Measurements from ENCODE around the gene CD28.
"Not testable (repeated sequence)": the region's sequence is repeated elsewhere in the genome, so short reads cannot be mapped to it uniquely, and the experiment has no call there.

The CD28 gene

DNA sequence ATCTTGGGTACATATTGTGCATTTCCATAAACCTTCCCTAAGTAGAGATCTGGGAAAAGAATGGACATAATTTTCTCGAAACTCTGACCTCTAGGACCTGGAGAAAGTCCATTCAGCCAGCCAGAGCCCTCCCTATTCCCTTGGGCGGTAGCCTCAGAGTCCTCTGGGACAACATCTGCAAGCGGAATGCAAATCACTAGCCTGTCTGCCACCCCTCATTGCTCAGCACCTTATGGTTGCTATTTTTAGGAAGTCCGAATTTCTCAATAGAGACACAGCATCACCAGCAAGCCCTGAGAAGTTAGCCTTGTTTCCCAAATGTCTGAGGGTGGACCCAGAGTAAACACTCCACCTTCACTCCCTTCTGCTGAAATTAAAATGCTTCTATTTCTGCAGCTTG is 17.6 kb upstream of the CD28 start:
- no peak for DNase-seq

DNA sequence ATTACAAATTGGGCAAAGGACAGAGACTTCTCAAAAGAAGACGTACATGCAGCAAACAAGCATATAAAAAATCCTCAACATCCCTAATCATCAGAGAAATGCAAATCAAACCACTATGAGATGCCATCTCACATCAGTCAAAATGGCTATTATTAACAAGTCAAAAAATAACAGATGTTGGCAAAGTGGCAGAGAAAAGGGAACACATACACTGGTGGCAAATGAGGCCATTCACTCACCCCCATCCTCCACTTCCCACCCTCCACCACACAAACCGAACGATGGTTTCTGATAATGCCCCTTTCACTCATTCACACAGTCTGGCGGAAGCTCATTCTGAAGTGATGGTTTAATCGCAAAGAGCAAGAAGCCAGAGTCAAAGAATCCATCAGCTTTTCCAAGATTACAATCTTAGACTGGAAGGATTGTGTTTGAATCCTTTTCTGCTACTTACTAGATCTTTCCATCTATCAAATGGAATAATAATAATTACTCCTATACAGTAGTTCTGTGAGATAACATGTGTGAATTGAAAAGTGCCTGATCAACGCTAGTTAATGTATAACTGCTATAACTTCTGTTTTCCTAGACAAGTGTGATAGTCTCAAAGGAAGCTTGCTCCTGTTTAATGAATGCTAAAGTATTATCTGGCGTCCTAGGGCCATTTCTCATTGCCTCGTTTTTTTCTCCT is 16.9 kb upstream of the CD28 start:
- DNase-seq = no peak

DNA sequence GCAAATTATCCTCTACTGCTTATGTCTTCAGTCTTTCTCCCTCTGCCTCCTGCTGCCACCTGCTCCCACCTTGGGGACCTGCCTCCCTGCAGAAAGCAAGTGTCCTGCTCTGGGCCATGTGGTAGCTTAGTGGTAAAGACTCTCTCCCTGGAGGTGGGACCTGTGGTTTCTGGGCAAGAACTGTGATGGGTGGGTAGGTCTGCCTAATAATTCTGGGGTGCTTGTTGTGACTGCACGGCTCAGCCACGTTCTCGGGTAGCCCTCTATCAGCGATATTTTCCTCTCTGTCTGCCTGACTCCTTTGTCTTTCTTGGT is 16.4 kb upstream of the CD28 start:
- no peak for DNase-seq

DNA sequence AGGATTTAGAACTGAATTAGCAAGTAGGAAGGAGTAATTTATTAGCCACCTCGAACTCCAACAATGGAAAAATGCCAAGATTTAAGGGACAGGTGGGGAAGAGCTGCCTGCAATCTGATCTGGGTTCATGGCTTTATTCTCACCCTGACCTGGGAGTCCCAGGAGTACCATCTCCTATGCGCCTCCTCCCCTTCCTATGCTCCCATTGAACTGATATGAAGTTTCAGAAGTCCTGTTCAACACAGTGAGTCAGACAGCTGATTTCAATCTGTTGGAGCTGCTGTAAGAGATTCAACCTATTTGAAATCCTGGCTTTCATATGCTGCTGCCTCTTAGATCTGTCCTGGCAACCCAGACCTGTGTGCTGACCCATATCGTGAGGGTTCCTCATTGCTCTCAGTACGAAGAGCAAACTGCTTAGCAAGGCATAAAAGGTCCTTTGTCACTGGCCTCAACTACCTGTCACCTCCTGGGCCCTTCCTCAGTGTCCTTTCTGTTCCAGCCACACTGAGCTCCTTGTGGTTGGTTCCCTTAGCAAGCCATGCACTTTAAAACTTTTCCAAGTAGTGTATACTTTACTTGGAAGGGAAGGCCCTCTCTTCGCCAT is 15.9 kb upstream of the CD28 start:
- no peak for DNase-seq

DNA sequence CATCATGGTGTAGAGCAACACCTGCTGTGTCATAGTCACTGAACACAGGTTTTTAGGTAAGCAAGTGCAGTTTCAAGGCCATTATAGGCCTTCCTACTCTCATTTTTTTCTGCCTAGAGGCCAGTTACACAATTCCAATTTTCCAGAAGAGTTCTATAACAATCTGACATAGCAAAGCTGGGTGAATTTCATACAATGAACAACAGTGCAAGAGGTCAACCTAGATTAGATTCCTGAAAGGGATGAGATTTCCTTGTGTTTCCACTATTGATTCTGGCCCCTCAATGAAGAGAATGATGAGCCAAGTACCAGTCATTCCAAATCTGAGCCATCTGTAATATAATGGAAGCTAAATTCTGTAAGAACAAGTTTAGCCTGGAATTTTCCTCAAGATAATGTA is 15.3 kb upstream of the CD28 start:
- no peak for DNase-seq

DNA sequence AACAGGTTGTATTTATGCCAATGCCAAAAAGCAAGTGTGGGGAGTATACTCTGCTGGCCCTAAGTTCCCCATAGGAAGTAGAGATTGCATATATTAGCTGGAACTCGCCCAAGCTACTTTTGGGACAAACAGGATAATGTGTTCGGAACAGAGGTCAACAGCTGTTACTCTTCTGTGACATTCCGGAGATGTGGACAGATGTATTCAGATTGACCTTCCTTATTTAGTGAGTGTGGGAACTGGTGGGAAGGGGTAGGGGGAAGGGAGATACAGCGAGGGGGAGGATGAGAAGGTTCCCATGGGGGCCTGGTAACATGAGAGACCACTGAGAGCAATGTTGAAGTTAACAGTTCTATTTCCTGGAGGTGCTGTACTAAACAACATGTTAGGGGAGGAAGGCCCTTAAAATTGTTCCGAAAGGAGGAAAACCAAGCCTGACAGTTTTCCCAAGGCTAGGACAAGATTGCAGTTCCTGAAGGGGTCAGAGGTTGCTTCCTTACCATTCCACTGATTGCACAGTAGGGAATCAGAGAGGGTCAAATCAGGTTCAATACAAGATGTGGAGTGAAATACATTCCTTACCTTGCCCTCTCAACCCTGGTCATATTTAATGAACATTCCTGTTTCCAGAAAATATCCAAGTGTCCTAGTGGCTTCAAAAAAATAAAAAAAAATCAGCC is 14.3 kb upstream of the CD28 start:
- no peak for DNase-seq

DNA sequence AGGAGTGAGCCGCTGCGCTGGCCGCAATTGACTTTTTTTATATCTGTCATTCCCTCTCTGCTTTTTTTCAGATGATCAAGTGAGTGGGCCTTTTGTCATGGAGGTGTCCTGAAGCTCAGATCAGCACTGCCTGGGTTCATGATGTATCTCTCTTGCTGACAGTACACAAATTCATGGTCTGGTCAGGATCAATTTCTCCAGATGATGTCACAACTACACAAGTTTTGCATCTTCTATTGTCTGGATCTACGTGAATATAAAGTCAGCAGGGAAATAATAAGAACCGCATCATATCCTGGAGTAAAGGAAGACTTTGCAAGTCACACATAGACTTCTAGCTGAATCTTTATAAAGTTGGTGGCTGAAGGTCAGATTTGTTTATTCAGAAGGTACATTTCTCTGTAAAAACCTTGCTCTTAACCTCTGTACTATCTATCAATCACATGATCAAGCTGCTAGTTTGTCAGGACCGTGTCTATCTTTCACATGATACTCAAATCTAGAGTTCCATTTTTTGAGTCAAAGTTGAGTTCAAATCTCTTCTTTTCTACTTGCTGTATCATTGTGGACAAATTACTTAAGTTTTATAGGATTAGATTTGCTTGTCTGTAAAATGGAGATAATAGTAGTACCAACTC is 13.1 kb upstream of the CD28 start:
- no peak for DNase-seq

DNA sequence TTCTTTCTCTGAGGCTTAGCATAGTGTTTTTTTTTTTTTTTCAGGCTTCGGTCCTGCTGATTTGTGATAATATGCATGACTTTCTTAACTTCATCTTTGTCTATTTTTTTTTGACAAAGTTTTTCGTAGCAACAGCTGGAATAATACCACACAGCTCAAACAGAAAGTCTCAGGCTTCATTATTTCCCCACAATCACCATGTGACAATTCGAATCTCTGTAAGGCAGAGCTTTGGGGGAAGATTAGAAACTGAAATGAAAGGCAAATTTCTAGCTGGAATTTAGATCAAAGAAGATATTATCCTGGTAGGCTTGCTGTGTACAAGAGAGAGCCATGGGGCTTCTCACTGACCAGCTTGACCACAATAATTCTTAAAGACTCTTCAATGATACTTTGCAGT is 12.2 kb upstream of the CD28 start:
- DNase-seq = no peak

DNA sequence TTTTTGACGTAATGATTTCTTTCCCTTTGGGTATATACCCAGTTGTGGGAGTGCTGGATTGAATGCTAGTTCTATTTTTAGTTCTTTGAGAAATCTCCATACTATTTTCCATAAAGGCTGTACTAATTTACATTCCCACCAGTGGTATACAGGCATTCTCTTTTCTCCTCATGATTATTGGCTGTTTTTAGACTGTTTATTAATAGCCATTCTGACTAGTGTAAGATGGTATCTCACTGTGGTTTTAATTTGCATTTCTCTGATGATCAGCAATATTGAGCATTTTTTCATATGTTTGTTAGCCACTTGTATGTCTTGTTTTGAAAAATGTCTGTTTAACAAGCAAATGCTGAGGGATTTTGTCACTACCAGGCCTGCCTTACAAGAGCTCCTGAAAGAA is 9.2 kb upstream of the CD28 start:
- DNase-seq = no peak

DNA sequence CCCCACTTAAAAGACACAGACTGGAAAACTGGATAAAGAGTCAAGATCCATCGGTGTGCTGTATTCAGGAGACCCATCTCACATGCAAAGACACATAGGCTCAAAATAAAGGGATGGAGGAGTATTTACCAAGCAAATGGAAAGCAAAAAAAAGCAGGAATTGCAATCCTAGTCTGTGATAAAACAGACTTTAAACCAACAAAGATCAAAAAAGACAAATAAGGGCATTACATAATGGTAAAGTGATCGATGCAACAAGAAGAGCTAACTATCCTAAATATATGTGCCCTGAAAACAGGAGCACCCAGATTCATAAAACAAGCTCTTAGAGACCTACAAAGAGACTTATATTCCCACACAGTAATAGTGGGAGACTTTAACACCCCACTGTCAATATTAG is 8.7 kb upstream of the CD28 start:
- DNase-seq = not testable (repeated sequence)

DNA sequence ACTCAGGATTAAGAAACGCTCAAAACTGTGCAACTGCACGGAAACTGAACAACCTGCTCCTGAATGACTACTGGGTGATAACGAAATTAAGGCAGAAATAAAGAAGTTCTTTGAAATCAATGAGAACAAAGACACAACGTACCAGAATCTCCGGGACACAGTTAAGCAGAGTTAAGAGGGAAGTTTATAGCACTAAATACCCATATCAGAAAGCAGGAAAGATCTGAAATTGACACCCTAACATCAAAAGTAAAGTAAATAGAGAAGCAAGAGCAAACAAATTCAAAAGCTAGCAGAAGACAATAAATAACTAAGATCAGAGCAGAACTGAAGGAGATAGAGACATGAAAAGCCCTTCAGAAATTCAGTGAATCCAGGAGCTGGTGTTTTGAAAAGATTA is 8.0 kb upstream of the CD28 start:
- not testable (repeated sequence) for DNase-seq

DNA sequence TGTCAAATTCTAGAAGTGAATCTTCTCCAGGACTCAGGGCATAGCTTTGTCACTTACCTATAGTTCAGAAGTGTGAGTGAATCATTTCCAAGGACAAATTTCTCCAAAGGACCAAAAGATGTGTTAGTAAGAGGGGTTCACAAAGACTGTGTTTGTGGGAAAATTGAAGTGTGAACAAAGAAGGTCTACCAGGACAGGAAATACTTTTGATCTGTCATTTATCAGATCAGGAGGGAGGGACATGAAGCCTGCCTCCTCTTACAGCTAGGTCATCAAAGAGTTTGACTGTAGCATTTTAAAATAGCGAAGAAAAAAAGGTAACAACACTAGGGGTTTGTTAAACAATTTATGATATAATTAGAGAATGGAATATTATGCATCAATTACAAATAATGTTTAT is 2.0 kb upstream of the CD28 start:
- DNase-seq = no peak

DNA sequence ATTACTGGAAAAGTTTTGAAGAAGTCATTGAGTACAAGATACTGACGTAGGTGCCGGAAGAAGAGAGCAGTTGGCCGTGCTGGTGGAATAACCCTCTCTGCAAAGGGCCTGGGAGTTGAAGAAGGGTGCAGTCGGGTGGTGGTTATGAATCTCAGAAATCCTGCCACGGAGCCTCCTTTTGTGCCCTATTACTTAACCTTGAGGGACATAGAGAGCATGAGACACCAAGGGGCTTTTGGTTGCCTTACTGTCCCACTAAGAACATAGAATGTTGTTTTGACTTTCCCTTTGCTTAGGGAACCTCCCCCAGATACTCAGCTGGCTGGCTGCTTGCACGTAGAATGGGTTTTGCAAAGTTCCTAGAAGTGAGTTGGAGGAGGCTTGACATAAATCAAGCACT is 1.3 kb upstream of the CD28 start:
- DNase-seq = peak in 1 of 2 experiments; percentile 63

DNA sequence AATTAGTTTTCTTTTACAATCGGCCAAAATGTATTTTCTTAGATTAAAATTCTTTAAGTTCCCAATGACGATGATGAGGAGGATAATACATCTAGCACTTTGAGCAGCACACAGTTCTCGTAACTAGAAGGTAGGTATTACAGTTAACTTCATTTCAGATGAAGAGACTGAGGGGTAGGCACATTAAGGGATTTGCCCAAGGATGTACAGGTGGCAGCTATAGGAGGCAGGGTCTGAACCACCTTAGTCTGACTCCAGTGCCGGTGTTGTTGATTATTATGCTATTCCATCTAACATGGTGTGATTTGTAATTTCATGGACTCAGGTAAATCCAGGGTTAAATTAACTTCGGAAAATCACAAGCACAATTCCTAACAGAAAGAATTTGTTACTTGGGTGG is 1.1 kb downstream of the CD28 start:
- no peak for DNase-seq

DNA sequence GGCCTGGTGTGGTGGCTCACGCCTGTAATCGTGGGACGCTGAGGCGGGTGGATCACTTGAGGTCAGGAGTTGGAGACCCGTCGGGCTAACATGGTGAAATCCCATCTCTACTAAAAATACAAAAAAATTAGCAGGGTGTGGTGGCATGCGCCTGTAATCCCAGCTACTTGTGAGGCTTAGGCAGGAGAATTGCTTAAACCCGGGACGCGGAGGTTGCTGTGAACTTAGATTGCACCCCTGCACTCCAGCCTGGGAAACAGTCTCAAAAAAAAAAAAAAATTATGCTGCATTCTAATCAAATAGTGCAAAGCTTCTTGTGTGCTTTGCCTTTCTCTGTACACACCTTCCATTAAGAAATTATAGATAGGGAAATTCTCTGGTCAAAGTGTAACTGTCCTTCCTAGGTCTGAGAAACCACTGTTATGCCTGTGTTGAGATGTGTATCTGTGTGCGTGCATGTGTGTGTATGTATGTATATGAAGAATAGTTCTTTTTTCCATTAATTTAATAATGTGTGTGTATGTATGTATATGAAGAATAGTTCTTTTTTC is 2.5 kb downstream of the CD28 start:
- DNase-seq = peak in 1 of 2 experiments; percentile 48

DNA sequence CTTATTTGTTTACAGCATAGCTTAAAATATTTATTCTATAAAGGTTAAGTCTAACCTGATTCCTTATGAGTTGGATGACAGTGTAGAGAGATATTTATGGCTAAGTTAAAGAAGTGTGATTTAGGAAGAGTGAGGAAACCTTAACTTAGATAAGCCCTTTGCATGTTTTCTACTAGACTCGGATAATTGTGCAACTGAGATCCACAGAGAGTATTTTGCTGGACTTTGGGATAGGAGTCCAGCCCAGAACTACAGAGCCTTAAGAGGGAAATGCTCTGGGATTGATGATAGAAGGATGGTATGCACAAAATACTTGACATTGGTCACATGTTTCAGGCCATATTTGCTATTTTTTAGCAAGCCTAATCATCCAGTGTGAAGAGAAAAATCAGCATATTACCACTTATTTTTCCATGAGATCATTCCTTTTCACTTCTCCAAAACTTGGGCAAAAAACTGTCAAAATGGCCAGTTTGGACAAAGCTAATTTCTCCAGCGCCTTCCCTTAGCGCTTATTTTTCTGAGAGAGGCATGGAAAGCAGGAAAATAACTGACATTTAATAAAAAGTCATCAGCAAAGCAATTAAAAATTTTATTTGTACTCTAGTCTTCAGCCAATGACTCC is 3.1 kb downstream of the CD28 start:
- DNase-seq = no peak

DNA sequence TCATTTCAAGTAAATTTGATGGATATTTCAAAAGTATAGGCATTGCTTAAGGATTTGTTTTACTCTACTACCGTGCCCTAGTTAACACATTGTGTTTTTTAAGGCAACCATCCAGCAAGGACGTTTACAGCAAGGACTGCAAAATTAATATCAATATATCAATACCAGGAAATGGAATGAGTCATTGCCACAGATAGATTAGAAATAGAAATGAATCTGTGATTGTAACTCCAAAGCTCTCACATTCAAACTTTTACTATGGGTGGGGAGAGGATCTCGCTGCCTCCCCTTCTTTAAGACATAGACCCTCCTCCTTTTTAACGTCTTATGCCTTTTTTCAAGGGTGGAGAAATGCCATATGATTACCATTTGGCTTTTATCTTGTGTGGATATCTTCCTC is 3.8 kb downstream of the CD28 start:
- DNase-seq = no peak

DNA sequence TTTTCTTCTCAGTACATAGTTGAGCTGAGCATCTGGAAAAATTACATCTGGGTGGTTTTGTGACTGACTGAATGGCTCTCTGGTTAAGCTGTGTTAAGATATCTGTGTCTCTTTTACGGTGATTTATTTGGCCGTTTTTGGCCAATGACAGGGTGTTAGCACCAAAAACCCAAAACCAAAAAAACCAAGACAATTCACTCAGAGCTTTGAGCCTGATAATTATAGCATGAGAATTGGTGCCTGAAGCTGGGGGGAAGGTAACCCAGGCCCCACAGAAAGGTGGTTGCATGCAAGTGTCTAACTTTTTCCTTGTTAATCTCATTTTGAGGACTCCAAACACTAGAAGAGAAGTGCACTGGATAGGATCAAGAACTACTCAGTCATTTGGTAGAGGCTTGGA is 4.5 kb downstream of the CD28 start:
- DNase-seq = peak in 1 of 2 experiments; percentile 35

DNA sequence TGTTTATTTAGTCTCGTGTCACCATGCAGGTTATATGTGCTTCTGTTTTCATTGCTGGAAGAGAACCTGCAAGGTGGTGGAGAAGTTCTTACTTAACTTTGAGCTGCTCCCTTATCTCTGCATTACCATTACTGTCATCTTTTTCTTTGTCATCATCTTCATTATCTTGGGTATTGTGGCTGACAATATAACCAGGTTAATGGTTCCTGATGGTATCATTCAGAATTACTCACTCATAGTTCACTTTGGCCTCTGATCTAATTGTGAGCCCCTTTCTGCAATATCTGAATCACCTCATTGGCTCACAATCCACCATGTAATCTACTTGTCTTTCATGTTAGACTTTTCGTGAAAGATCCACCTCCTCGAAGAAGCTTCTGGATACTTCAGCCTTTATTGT is 5.0 kb downstream of the CD28 start:
- DNase-seq = no peak

DNA sequence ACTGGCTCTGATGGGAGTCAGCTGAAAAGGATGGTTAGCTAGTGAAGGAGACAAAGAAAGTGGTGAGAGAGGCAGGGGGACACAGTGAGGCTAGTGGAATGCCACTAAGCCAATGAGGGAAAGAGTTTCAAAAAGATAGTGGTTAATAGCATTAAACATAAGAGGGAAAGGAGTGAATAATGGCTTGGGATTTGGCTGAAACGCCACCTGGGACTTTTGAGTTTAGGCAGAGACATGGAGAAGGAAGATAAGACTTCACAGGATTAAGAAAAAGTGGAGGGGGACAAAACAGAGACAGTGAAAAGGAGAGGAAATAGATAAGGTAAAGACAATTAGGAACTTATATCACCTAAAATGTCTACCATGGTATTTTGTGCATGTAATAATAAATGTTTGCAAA is 6.9 kb downstream of the CD28 start:
- no peak for DNase-seq

DNA sequence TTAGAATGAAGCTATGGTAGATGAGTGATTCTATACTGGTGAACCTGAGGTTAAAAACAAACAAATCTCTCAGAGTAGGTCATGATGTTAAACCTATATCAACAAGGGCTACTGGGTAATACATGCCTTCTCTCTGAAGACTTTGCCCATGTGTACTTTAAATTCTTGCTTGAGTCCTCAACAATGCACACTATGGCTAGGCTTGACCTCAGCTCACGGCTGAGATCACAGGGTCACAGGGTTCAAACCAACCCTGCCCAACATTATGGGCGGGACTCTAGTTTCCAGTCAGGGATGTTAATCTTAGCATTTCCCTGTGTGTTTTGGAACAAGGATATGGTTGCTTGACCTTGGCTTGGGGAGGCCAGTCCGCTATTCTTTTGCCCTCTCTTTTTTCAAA is 7.7 kb downstream of the CD28 start:
- DNase-seq = no peak

DNA sequence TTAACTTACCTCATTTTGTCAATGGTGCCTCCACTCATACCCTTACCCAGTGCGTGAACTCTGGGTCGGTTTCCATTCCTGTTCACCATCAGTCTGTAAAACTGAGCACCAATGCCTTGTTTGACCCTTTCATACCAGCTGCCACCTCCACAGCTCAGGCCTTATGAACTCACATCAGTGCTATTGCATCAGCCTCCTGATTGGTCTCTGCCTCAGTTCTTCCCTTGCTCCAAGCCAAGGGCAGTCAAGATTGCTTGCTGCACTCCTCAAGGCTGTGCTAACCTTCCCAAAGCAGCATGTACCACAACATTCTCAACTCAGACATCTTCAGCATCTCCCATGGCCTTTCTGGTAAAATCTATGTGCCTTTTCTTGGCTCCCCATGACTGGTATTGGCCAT is 9.3 kb downstream of the CD28 start:
- DNase-seq = no peak

DNA sequence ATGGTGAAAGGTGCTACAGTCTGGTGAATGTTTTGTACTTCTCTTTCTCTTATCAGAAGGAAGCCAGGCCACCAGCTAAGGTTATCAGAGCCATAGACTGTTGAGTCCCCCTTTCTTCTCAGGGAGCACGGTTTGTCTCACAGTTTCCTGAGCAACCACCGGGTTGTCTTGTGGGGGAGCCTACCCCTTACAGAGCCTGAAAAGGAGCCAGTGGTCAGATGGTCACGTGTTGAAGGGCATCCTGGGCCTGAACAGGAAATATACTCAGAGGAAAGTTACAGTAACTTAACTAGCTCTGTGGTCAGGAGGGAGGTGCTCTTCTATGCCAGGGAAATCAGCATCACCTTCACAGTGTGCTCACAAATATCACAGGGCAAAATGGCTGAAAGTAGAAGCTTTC is 11.6 kb downstream of the CD28 start:
- peak; percentile 74 to 75 for DNase-seq
